H1 (cell line): ENCODE data around the gene ACAA1. TPM values are rescaled to one million over a fixed set of nuclear protein-coding genes. Genes with fewer than 3 reads are reported as not detected.

Experiments
- CTCF ChIA-PET: fragments of 300-600 bp; sonication (Branson Sonifier 250); formaldehyde crosslinking; loops from one replicate; lab custom pipeline; 2021; ENCODE audit not compliant: partially characterized antibody; lab: Charles Lee
- POLR2A ChIA-PET: fragments of 300-600 bp; sonication (Branson Sonifier 250); formaldehyde crosslinking; loops from one replicate; lab custom pipeline; 2021; ENCODE audit warnings: inconsistent platforms; ENCODE audit not compliant: partially characterized antibody; lab: Charles Lee
- DNase-seq, 2 experiments: peaks; one replicate each; pipeline versions ENCODE4 v3.0.0 to v3.0.0-alpha.2; 2010 to 2022; ENCODE audit warnings: low spot score in 2 of 2, low read depth in 1 of 2, mixed read lengths in 1 of 2
- FAIRE-seq: peaks from 2 replicates; lab custom pipeline; 2011; peaks lifted over from hg19 to GRCh38; lab: Jason Lieb, UNC
- H2AFZ ChIP-seq: 2 replicates; pipeline ENCODE4 v1.8.1; 2012; ENCODE audit warnings: low read length, inconsistent platforms
- H2AK5ac ChIP-seq: 2 replicates; pipeline ENCODE4 v1.6.1; 2013; ENCODE audit warnings: low read depth, low read length
- H2BK120ac ChIP-seq: replicated peaks from 2 replicates; pipeline ENCODE3; 2013; ENCODE audit warnings: low read depth, low read length, inconsistent platforms
- H2BK12ac ChIP-seq: 2 replicates; pipeline ENCODE4 v1.6.1; 2013; ENCODE audit warnings: low read depth, low read length
- H2BK15ac ChIP-seq: 2 replicates; pipeline ENCODE4 v1.6.1; 2013; ENCODE audit warnings: low read length
- H2BK20ac ChIP-seq: 2 replicates; pipeline ENCODE4 v1.6.1; 2013; ENCODE audit warnings: low read length
- H2BK5ac ChIP-seq: 2 replicates; pipeline ENCODE4 v1.6.1; 2013; ENCODE audit warnings: low read depth, low read length
- H3K14ac ChIP-seq: 2 replicates; pipeline ENCODE4 v1.6.1; 2013; ENCODE audit warnings: inconsistent platforms; ENCODE audit not compliant: insufficient read length
- H3K18ac ChIP-seq: 2 replicates; pipeline ENCODE4 v1.6.1; 2013; ENCODE audit warnings: low read length; ENCODE audit errors: extremely low read depth
- H3K23ac ChIP-seq: 2 replicates; pipeline ENCODE4 v1.6.1; 2013; ENCODE audit warnings: inconsistent platforms; ENCODE audit not compliant: insufficient read length
- H3K23me2 ChIP-seq: 2 replicates; pipeline ENCODE4 v1.6.1; 2013; ENCODE audit warnings: low read depth, low read length
- H3K27ac ChIP-seq: 2 replicates; pipeline ENCODE4 v1.6.1; 2011; ENCODE audit warnings: low read depth, low read length, inconsistent platforms
- H3K27me3 ChIP-seq, 4 experiments: replicated peaks in 1 of 4; 1 replicate in 1 of 4; 2 replicates in 3 of 4; pipeline versions ENCODE4 v1.6.1 to v1.8.1; 2011 to 2013; ENCODE audit warnings: low read length in 3 of 4, mild to moderate bottlenecking in 3 of 4, inconsistent platforms in 2 of 4, mixed read lengths in 2 of 4, moderate library complexity in 1 of 4; ENCODE audit not compliant: control insufficient read depth in 3 of 4, insufficient read depth in 3 of 4; ENCODE audit errors: extremely low read depth in 1 of 4
- H3K36me3 ChIP-seq, 4 experiments: 2 replicates each; pipeline versions ENCODE4 v1.6.1 to v1.8.1; 2011 to 2013; ENCODE audit warnings: mild to moderate bottlenecking in 4 of 4, low read length in 3 of 4, moderate library complexity in 2 of 4, control low read depth in 1 of 4, inconsistent platforms in 1 of 4; ENCODE audit not compliant: insufficient read depth in 4 of 4, control insufficient read depth in 2 of 4
- H3K4ac ChIP-seq: replicated peaks from 2 replicates; pipeline ENCODE3; 2013; ENCODE audit warnings: low read length, low read depth, mixed read lengths, inconsistent platforms; ENCODE audit not compliant: insufficient read length
- H3K4me1 ChIP-seq, 4 experiments: replicated peaks in 1 of 4; 1 replicate in 1 of 4; 2 replicates in 3 of 4; pipeline versions ENCODE4 v1.6.1 to v1.8.1; 2011 to 2013; ENCODE audit warnings: low read length in 3 of 4, inconsistent platforms in 2 of 4, mixed read lengths in 1 of 4; ENCODE audit not compliant: insufficient read depth in 4 of 4, control insufficient read depth in 3 of 4
- H3K4me2 ChIP-seq, 2 experiments: 2 replicates each; pipeline versions ENCODE4 v1.6.1 to v1.8.1; 2011 to 2013; ENCODE audit warnings: low read depth in 2 of 2, low read length in 2 of 2, control low read depth in 1 of 2, inconsistent platforms in 1 of 2, mild to moderate bottlenecking in 1 of 2; ENCODE audit not compliant: insufficient read depth in 1 of 2
- H3K4me3 ChIP-seq, 4 experiments: fragments of 200-600, 300-600 bp in 1 of 4; sonication (generic), shearing (Covaris generic), sonication (Bioruptor Twin) in 1 of 4; 2 replicates each; pipeline versions ENCODE4 v1.5.1 to v1.8.1; 2011 to 2016; ENCODE audit warnings: low read length in 4 of 4, low read depth in 3 of 4, control low read depth in 2 of 4, inconsistent platforms in 2 of 4, mild to moderate bottlenecking in 2 of 4, mixed read lengths in 1 of 4, moderate library complexity in 1 of 4; ENCODE audit not compliant: insufficient read depth in 2 of 4; ENCODE audit errors: extremely low read depth in 1 of 4
- H3K56ac ChIP-seq: replicated peaks from 2 replicates; pipeline ENCODE3; 2013; ENCODE audit warnings: low read depth, mild to moderate bottlenecking, mixed read lengths, low read length, inconsistent platforms; ENCODE audit not compliant: insufficient read length
- H3K79me1 ChIP-seq: 2 replicates; pipeline ENCODE4 v1.6.1; 2013; ENCODE audit warnings: low read depth, low read length, control low read depth
- H3K79me2 ChIP-seq, 2 experiments: 2 replicates each; pipeline versions ENCODE4 v1.6.1 to v1.8.1; 2012 to 2013; ENCODE audit warnings: low read length in 2 of 2, mild to moderate bottlenecking in 2 of 2, inconsistent platforms in 1 of 2; ENCODE audit not compliant: insufficient read depth in 2 of 2, control insufficient read depth in 1 of 2
- H3K9ac ChIP-seq, 4 experiments: replicated peaks in 1 of 4; 1 replicate in 1 of 4; 2 replicates in 3 of 4; pipeline versions ENCODE4 v1.6.1 to v1.8.1; 2011 to 2013; ENCODE audit warnings: low read depth in 3 of 4, low read length in 3 of 4, control low read depth in 2 of 4, mild to moderate bottlenecking in 2 of 4, moderate library complexity in 2 of 4, inconsistent platforms in 1 of 4; ENCODE audit errors: extremely low read depth in 1 of 4
- H3K9me3 ChIP-seq, 2 experiments: 2 replicates each; pipeline versions ENCODE4 v1.6.1 to v1.8.1; 2012 to 2013; ENCODE audit warnings: mild to moderate bottlenecking in 2 of 2, moderate library complexity in 2 of 2, control low read depth in 1 of 2, inconsistent platforms in 1 of 2, low read depth in 1 of 2, low read length in 1 of 2, mixed read lengths in 1 of 2; ENCODE audit not compliant: insufficient read depth in 2 of 2
- H4K20me1 ChIP-seq, 2 experiments: replicated peaks in 1 of 2; 2 replicates each; pipeline versions ENCODE3 to v1.8.1; 2011 to 2013; ENCODE audit warnings: inconsistent platforms in 2 of 2, low read length in 2 of 2, mild to moderate bottlenecking in 1 of 2; ENCODE audit not compliant: insufficient read depth in 2 of 2, control insufficient read depth in 1 of 2
- H4K5ac ChIP-seq: 2 replicates; pipeline ENCODE4 v1.6.1; 2013; ENCODE audit warnings: low read length, low read depth, mixed read lengths, inconsistent platforms; ENCODE audit not compliant: insufficient read length
- H4K8ac ChIP-seq: 2 replicates; pipeline ENCODE4 v1.8.0; 2013; ENCODE audit warnings: mild to moderate bottlenecking, moderate library complexity, low read length, inconsistent platforms; ENCODE audit not compliant: insufficient read depth; ENCODE audit errors: extremely low read depth
- H4K91ac ChIP-seq: replicated peaks from 2 replicates; pipeline ENCODE3; 2013; ENCODE audit warnings: low read length, mixed read lengths, inconsistent platforms; ENCODE audit not compliant: insufficient read length
- CBX8 ChIP-seq: fragments of 300-800, 300-1000 bp; sonication (generic); IDR thresholded peaks from 2 replicates; pipeline ENCODE4 v1.7.1; 2016; ENCODE audit warnings: low read depth, low read length, borderline replicate concordance
- CEBPB ChIP-seq: IDR thresholded peaks from 2 replicates; pipeline ENCODE4 v1.6.1; 2012; ENCODE audit warnings: low read depth, low read length
- CHD2 ChIP-seq: IDR thresholded peaks from 2 replicates; pipeline ENCODE4 v1.6.1; 2012; ENCODE audit warnings: low read length, improper control_type of control experiment
- CTBP2 ChIP-seq: IDR thresholded peaks from 2 replicates; pipeline ENCODE4 v1.7.0; 2011; ENCODE audit warnings: borderline replicate concordance, mild to moderate bottlenecking, moderate library complexity, mixed read lengths, low read length; ENCODE audit not compliant: insufficient read depth, insufficient read length
- GTF2F1 ChIP-seq: IDR thresholded peaks from 2 replicates; pipeline ENCODE4 v1.6.1; 2012; ENCODE audit warnings: low read depth, low read length, improper control_type of control experiment, borderline replicate concordance
- JUND ChIP-seq: IDR thresholded peaks from 2 replicates; pipeline ENCODE4 v1.6.1; 2011; ENCODE audit warnings: mild to moderate bottlenecking, improper control_type of control experiment, low read length
- KDM1A ChIP-seq: fragments of 200-600, 300-600 bp; sonication (generic); IDR thresholded peaks from 2 replicates; pipeline ENCODE4 v1.7.1; 2016; ENCODE audit warnings: mild to moderate bottlenecking, low read length, borderline replicate concordance
- MAFK ChIP-seq: IDR thresholded peaks from 2 replicates; pipeline ENCODE4 v1.6.1; 2012; ENCODE audit warnings: low read depth, mild to moderate bottlenecking, improper control_type of control experiment, low read length
- RAD21 ChIP-seq, 2 experiments: IDR thresholded peaks in 1 of 2; conservative IDR thresholded peaks in 1 of 2; 2 replicates each; pipeline ENCODE4 v1.6.1; 2011; ENCODE audit warnings: low read depth in 2 of 2, low read length in 2 of 2, improper control_type of control experiment in 1 of 2, inconsistent platforms in 1 of 2, mild to moderate bottlenecking in 1 of 2, moderate library complexity in 1 of 2
- SP1 ChIP-seq: IDR thresholded peaks from 2 replicates; pipeline ENCODE4 v1.6.1; 2011; ENCODE audit warnings: low read depth, low read length
- TCF12 ChIP-seq: IDR thresholded peaks from 2 replicates; pipeline ENCODE4 v1.6.1; 2011; ENCODE audit warnings: low read depth, mild to moderate bottlenecking, low read length
- YY1 ChIP-seq: IDR thresholded peaks from 2 replicates; pipeline ENCODE4 v1.6.1; 2011; ENCODE audit warnings: low read depth, mild to moderate bottlenecking, low read length
- ZNF274 ChIP-seq: IDR thresholded peaks from 2 replicates; pipeline ENCODE4 v1.7.0; 2012; ENCODE audit warnings: low read length, borderline replicate concordance; ENCODE audit errors: extremely low read depth
- WGBS, 2 experiments: shearing (Covaris generic) in 1 of 2; methylation state at CpG; one replicate each; pipeline versions ENCODE4 v1.1.6 to v1.1.7; 2013 to 2015; ENCODE audit warnings: low lambda C conversion rate in 2 of 2, mixed read lengths in 2 of 2, inconsistent platforms in 1 of 2, low coverage in 1 of 2, missing lambda C conversion rate in 1 of 2; ENCODE audit not compliant: insufficient replicate concordance in 2 of 2, insufficient coverage in 1 of 2, insufficient read length in 1 of 2; ENCODE audit errors: extremely low coverage in 1 of 2, missing lambda C conversion rate in 1 of 2; 5-methylcytosine and 5-hydroxymethylcytosine counted together
- polyA plus RNA-seq, 7 experiments: library from polyadenylated mRNA; depleted of rRNA in 3 of 7; stranded (reverse) in 5 of 7; unstranded in 2 of 7; fragments of >200 nt in 5 of 7; fragments of 200-250 nt in 2 of 7; gene quantifications; 1 replicate in 5 of 7; 2 replicates in 1 of 7; 4 replicates in 1 of 7; pipeline versions ENCODE4 v1.2.1 to v1.2.3, GENCODE V29; 2011 to 2013; ENCODE audit warnings: missing spikeins in 2 of 7, mixed read lengths in 2 of 7
- total RNA-seq: library from RNA; stranded (reverse); fragmentation: NEBNext Ultra II Directional; extraction: Animal tissue kit (Norgen Biotek cat#: 25700); gene quantifications from 2 replicates; pipeline ENCODE4 v1.2.1, GENCODE V29; 2021

ACAA1 gene
- total and polyA plus RNA-seq, 2 of the 8 experiments (the other 6 are each of a cell fraction or from before 2014, with no cell fraction given): 23.1 to 34.8 TPM

DNA sequence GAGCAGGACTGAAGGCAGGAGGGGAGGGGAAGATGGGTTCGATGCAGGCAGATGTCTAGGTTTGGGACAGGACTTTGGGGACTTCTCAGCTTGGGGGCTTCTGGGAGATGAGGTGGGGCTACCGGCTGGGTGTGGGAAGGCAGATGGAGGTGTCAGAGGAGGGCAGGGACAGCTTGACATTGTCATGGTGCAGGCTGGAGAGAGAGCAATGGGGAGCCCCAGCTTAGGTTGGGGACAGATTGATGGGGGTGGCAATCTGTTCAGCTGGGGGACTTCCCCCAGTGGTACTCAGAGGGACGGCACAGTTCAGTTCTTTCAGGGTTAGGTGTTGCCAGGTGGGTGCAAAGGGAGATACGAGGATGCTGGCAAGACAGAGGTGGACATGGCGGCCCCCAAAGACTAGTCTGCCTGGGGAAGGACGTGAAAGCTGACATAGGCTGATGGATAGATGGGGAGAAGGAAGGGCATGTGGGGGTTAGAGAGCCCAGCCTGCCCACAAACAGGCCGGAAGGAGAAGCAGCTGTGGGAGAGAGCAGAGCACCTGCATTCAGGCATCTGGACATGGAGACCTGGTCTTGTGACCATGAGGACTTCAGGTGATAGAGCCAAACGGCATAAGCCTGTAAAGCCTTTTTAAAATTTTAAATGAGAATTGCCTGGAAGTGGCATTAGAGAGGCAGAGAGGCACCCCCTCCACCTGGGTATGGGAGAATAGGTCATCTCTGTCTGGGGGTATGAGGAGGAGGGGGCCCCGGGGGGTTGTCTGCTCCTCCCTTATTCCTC is 21.1 kb downstream of the ACAA1 start:
- Histone ChIP-seq H3K4me2 (no peak overlapping the region), H3K9me3 (no peaks in the 10 kb centered on the region; a peak in 1 of 4 replicates), H3K4ac (no peak overlapping the region), H4K91ac (no peak overlapping the region), H3K27me3 (no peaks in the 10 kb centered on the region), H3K27ac (no peak overlapping the region), H3K4me1 (no peaks in the 10 kb centered on the region), H2BK12ac (peak overlapping the region; percentile 39; the same call in 1 of the 2 replicates), H2BK5ac (no peak overlapping the region), H2BK20ac (no peak overlapping the region), H4K5ac (no peak overlapping the region), H2AK5ac (no peak overlapping the region), H3K18ac (no peak overlapping the region), H4K8ac (no peak overlapping the region), H2BK120ac (no peak overlapping the region), H2BK15ac (no peak overlapping the region), H3K14ac (no peak overlapping the region), H3K36me3 (no peaks in the 10 kb centered on the region), H2AFZ (no peak overlapping the region), H4K20me1 (peaks cover 0 to 5% of the 10 kb centered on the region in 2 experiments), H3K4me3 (no peak overlapping the region), H3K9ac (no peak overlapping the region), H3K79me1 (no peaks in the 10 kb centered on the region), H3K23ac (no peak overlapping the region), H3K79me2 (no peaks in the 10 kb centered on the region), H3K23me2 (no peaks in the 10 kb centered on the region), H3K56ac (no peak overlapping the region)
- DNase-seq (no peak), FAIRE-seq (no peak)
- ChIA-PET POLR2A (interaction anchor here (0.6 to 3.4 kb wide), 5 partner anchors 9 to 381 kb away, joined by 3 to 14 read pairs (median 4); partner anchors contain the start of gene ACAA1), CTCF (interaction anchor here (0.6 to 8.8 kb wide), 11 partner anchors 8 to 548 kb away, joined by 3 to 105 read pairs (median 6); partner anchors contain the start of genes EXOG and SLC22A14)
- WGBS, 2 experiments: 85% methylated on average over 8 of the region's 9 CpGs; no CpG with 5 or more reads in 1 of the 2 experiments
- TF ChIP-seq YY1 (no peak), JUND (no peak), CEBPB (no peak), CTBP2 (no peak), TCF12 (no peak), KDM1A (no peak), GTF2F1 (no peak), MAFK (no peak), CBX8 (no peak), SP1 (no peak), RAD21 (IDR thresholded peaks at IDR 0.05 in 1 of 2, conservative IDR thresholded peaks at IDR 0.05 in 1 of 2; ENCODE audit: low read depth in 2 of 2, low read length in 2 of 2) (no peak), CHD2 (no peak), ZNF274 (no peak)
